SK-N-SH (cell line): ENCODE measurements around the gene KIF19. TPM values are rescaled to one million over a fixed set of nuclear protein-coding genes. Genes with fewer than 3 reads are reported as not detected.

Source experiments
- ELF1 ChIP-seq: IDR thresholded peaks from 2 replicates; pipeline ENCODE4 v1.4.0; 2012
- EZH2phosphoT487 ChIP-seq: fragments of 200-600 bp; sonication (generic); IDR thresholded peaks from 2 replicates; pipeline ENCODE4 v1.6.1; 2017; ENCODE audit warnings: low read depth, mixed run types, mild to moderate bottlenecking, antibody characterized with exemption, moderate library complexity, borderline replicate concordance
- FOXJ3 ChIP-seq: sonication (generic); formaldehyde crosslinking; IDR thresholded peaks from 2 replicates; pipeline ENCODE4 v1.5.1; 2020; ENCODE audit warnings: mild to moderate bottlenecking, missing genetic modification reagents
- GATA2 ChIP-seq: sonication (generic); formaldehyde crosslinking; IDR thresholded peaks from 2 replicates; pipeline ENCODE4 v1.5.0; 2020; ENCODE audit warnings: mild to moderate bottlenecking, missing genetic modification reagents
- MAX ChIP-seq: IDR thresholded peaks from 2 replicates; pipeline ENCODE4 v1.4.0; 2012; ENCODE audit warnings: low read depth
- NFIC ChIP-seq: IDR thresholded peaks from 2 replicates; pipeline ENCODE4 v1.4.0; 2012; ENCODE audit warnings: borderline replicate concordance
- NRF1 ChIP-seq: IDR thresholded peaks from 2 replicates; pipeline ENCODE4 v1.6.1; 2012; ENCODE audit warnings: low read depth, mild to moderate bottlenecking, low read length
- RCOR1 ChIP-seq: fragments of 150-350 bp; IDR thresholded peaks from 2 replicates; pipeline ENCODE4 v1.6.1; 2017; ENCODE audit warnings: antibody characterized with exemption, low read length
- RFX5 ChIP-seq: IDR thresholded peaks from 2 replicates; pipeline ENCODE4 v1.6.1; 2012; ENCODE audit warnings: mild to moderate bottlenecking, improper control_type of control experiment, low read length
- RXRA ChIP-seq: IDR thresholded peaks from 2 replicates; pipeline ENCODE4 v1.4.0; 2012; ENCODE audit warnings: low read depth, mild to moderate bottlenecking, borderline replicate concordance
- SIN3A ChIP-seq: IDR thresholded peaks from 2 replicates; pipeline ENCODE4 v1.6.1; 2012; ENCODE audit warnings: low read depth, mild to moderate bottlenecking, low read length, moderate library complexity, borderline replicate concordance
- SMC3 ChIP-seq: IDR thresholded peaks from 2 replicates; pipeline ENCODE4 v1.6.1; 2012; ENCODE audit warnings: low read depth, low read length, improper control_type of control experiment
- TAF1 ChIP-seq: IDR thresholded peaks from 2 replicates; pipeline ENCODE4 v1.6.1; 2012; ENCODE audit warnings: low read depth, mild to moderate bottlenecking, low read length, moderate library complexity, borderline replicate concordance
- TCF12 ChIP-seq: IDR thresholded peaks from 2 replicates; pipeline ENCODE4 v1.4.0; 2012
- ZBTB33 ChIP-seq: IDR thresholded peaks from 2 replicates; pipeline ENCODE4 v1.4.0; 2012; ENCODE audit warnings: low read depth, borderline replicate concordance
- polyA plus RNA-seq, 3 experiments: library from polyadenylated mRNA; depleted of rRNA; stranded (reverse); fragments of >200 nt; gene quantifications; 2 replicates each; pipeline ENCODE4 v1.2.3, GENCODE V29; 2012
- TF ChIP-seq, protein P1 (sequence below): IDR thresholded peaks from 2 replicates; pipeline ENCODE4; 2012
- TF ChIP-seq, protein P2 (sequence below): fragments of 150-350 bp; IDR thresholded peaks from 2 replicates; pipeline ENCODE4 v1.6.1; 2016; ENCODE audit warnings: mild to moderate bottlenecking, low read depth, low read length
- TF ChIP-seq, protein P3 (sequence below): fragments of 150-350 bp; IDR thresholded peaks from 2 replicates; pipeline ENCODE4 v1.6.1; 2017; ENCODE audit warnings: antibody characterized with exemption, low read length, low read depth, borderline replicate concordance

The KIF19 gene
- polyA plus RNA-seq, 1 of the 3 experiments (the other 2 are of a cell fraction), result not detected

DNA sequence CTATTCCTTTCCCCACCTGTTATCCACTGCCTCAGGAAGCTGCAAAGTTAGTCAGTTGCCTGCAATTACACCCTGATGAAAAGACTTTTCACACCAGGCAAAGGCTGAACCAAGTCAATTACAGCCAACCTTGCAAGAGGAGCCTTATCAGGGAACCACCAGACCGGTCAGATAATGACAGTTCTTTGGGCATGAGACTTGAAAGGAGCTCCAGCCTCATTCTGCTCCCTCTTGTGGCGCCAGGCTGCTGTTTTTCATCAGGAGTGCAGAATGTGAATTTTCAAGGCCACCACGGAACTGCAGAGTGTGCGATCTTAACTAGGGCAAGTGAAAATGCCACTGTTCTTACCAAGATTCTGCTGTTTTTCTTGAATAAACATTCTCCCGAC lies 29.5 kb upstream of the KIF19 start (continued):
- TF ChIP-seq ZBTB33 (no peak), MAX (no peak), GATA2 (CRISPR knock-in tag) (peak; percentile 66), RCOR1 (no peak), FOXJ3 (CRISPR knock-in tag) (no peak), ELF1 (no peak), EZH2phosphoT487 (no peak), TAF1 (no peak), SIN3A (no peak), NFIC (no peak), NRF1 (no peak), RXRA (no peak), RFX5 (no peak), SMC3 (peak; percentile 75; the same call in 1 of the 2 replicates), TCF12 (no peak)
- TF ChIP-seq, protein P1, sequence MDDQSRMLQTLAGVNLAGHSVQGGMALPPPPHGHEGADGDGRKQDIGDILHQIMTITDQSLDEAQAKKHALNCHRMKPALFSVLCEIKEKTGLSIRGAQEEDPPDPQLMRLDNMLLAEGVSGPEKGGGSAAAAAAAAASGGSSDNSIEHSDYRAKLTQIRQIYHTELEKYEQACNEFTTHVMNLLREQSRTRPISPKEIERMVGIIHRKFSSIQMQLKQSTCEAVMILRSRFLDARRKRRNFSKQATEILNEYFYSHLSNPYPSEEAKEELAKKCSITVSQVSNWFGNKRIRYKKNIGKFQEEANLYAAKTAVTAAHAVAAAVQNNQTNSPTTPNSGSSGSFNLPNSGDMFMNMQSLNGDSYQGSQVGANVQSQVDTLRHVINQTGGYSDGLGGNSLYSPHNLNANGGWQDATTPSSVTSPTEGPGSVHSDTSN, result no peak
- TF ChIP-seq, protein P2, sequence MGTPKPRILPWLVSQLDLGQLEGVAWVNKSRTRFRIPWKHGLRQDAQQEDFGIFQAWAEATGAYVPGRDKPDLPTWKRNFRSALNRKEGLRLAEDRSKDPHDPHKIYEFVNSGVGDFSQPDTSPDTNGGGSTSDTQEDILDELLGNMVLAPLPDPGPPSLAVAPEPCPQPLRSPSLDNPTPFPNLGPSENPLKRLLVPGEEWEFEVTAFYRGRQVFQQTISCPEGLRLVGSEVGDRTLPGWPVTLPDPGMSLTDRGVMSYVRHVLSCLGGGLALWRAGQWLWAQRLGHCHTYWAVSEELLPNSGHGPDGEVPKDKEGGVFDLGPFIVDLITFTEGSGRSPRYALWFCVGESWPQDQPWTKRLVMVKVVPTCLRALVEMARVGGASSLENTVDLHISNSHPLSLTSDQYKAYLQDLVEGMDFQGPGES, result no peak
- TF ChIP-seq, protein P3, sequence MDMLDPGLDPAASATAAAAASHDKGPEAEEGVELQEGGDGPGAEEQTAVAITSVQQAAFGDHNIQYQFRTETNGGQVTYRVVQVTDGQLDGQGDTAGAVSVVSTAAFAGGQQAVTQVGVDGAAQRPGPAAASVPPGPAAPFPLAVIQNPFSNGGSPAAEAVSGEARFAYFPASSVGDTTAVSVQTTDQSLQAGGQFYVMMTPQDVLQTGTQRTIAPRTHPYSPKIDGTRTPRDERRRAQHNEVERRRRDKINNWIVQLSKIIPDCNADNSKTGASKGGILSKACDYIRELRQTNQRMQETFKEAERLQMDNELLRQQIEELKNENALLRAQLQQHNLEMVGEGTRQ, result no peak
- TF ChIP-seq, all 33 proteins: peak for 5
